ENCODE data around the gene PIGU. TPM values are rescaled to one million over a fixed set of nuclear protein-coding genes. Genes with fewer than 3 reads are reported as not detected.

Gene PIGU
- total and polyA plus RNA-seq, 7 donors, result 9.5 to 34.2 (median 15.0) TPM

- Histone ChIP-seq H3K4me1 (peaks cover 7% of the 10 kb centered on the region), H3K27me3 (ENCODE audit: insufficient read depth in 3 of 3, low read length in 2 of 3) (no peaks in the 10 kb centered on the region), H3K27ac (peak overlapping the region; percentile 86), H3K9me3 (no peaks in the 10 kb centered on the region), H3K36me3 (ENCODE audit: insufficient read depth in 1 of 2, low read depth in 1 of 2) (no peaks in the 10 kb centered on the region), H3K4me3 (peak overlapping the region; percentile 82)
- DNase-seq, result peak; percentile 37 to 66
- WGBS, 3 donors, result 43 to 52% (median 44%) methylated on average over 43 of the region's 43 CpGs
- intact Hi-C loops (cut with DNase I), result loop anchor here in 1 of 2 donors (5.0 kb wide), 1 partner anchor 148 kb away; no protein-coding TSS in a partner anchor
- TF ChIP-seq CTCF (IDR thresholded peaks at IDR 0.05), result no peak
- peak; percentile 4 to 15 (median 10) for ATAC-seq
Observed at GRCh38 chr20:34559311-34560140, 117.4 kb downstream of the PIGU start.

DNA sequence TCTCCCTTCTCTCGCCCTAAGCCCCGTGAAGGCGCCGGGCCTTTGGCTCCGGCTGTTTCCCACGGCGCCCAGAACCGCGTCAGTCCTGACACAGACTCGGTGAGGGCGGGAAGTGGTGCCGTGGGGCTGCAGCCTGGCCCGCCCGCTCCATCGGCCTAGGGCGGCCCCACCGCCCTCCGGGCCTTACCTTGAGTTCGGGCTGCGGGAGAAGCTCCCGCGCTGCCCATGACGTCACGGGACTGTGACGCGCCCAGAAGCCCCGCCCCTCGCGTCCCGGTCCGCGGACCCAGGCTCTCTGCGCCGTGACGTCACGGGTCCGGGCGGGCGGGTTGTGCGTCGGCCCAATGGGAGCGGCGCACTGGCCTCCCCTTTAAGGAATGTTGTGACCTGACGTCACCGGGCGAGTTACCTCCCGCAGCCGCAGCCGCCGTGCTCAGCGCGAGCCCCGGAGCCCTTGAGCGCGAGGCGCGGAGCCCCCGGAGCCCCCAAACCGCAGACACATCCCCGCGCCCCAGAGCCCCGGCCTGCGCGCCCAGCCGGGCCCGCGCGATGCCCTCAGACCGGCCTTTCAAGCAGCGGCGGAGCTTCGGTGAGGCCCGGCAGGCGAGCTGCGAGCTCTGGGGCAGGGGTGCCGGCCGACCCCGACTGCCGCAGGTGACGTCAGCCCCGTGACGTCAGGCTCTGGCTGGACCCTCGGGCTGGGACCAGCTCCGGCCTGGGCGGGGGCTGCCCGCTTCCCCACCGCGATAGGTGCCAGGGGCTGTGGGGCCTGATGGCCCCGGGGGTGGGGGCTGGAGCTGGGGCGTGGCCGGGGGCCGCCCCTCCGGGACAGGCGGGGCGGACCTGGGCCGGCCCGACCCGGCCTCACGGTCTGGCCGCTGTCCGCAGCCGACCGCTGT is 118.3 kb downstream of the PIGU start, which contains the start of gene MAP1LC3A:
MAP1LC3A (plus strand) TSS at position 399 of the 899 bp plus-strand sequence; CDS start at position 550, 151 bp downstream.
- no peak for TF ChIP-seq CTCF (IDR thresholded peaks at IDR 0.05)
- H3K36me3 ChIP-seq (ENCODE audit: insufficient read depth in 1 of 2, low read depth in 1 of 2), result no peaks in the 10 kb centered on the region
- DNase-seq (peak; percentile 95 to 97), ATAC-seq (peak; percentile 94 to 96 (median 94))
- 1 to 3% (median 2%) methylated on average over 78 to 103 of the region's 103 CpGs for WGBS, 3 donors
- H3K27ac ChIP-seq, result peak within 1 kb of the TSS; percentile 86
- no peaks in the 10 kb centered on the region for H3K27me3 ChIP-seq (ENCODE audit: insufficient read depth in 3 of 3, low read length in 2 of 3)
- no peaks in the 10 kb centered on the region for H3K9me3 ChIP-seq
- peaks cover 7% of the 10 kb centered on the region for H3K4me1 ChIP-seq
- peak within 1 kb of the TSS; percentile 82 for H3K4me3 ChIP-seq
- intact Hi-C loops (cut with DNase I), result loop anchor here in 1 of 2 donors (5.0 kb wide), 1 partner anchor 149 kb away; no protein-coding TSS in a partner anchor

DNA sequence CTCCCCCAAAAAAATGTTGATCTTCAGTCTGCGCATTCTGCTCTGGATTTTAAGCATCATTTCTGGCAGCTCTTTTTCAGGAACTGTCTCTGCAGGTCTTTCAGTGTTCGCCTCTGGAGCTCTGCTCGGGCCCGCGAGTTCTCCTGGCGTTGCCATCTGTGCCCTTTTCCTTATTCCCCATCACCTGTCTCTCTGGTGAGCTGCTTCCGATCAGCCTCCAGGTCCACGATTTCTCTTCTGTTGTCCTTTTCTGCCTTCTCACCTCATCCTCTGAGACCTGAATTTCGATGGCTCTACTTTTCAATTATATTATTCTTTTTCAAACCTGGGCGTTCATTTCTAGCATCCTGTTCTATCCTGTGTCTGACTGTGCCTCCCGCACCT is 119.0 kb downstream of the PIGU start:
- Histone ChIP-seq H3K4me3 (peak overlapping the region; percentile 82), H3K4me1 (peaks cover 7% of the 10 kb centered on the region), H3K27ac (peak overlapping the region; percentile 86), H3K27me3 (ENCODE audit: insufficient read depth in 3 of 3, low read length in 2 of 3) (no peaks in the 10 kb centered on the region), H3K36me3 (ENCODE audit: insufficient read depth in 1 of 2, low read depth in 1 of 2) (no peaks in the 10 kb centered on the region), H3K9me3 (no peaks in the 10 kb centered on the region)
- intact Hi-C loops (cut with DNase I), result loop anchor here in 1 of 2 donors (5.0 kb wide), 1 partner anchor 149 kb away; no protein-coding TSS in a partner anchor
- ATAC-seq, result peak in 1 of 4 donors; percentile 1
- no peak for TF ChIP-seq CTCF (IDR thresholded peaks at IDR 0.05)
- WGBS, 3 donors, result 23 to 27% (median 23%) methylated on average over 11 of the region's 11 CpGs
- no peak for DNase-seq

- Histone ChIP-seq H3K4me3 (no peak overlapping the region), H3K27ac (peak overlapping the region; percentile 54), H3K9me3 (no peaks in the 10 kb centered on the region), H3K4me1 (peaks cover 7% of the 10 kb centered on the region), H3K27me3 (ENCODE audit: insufficient read depth in 3 of 3, low read length in 2 of 3) (no peaks in the 10 kb centered on the region), H3K36me3 (ENCODE audit: insufficient read depth in 1 of 2, low read depth in 1 of 2) (no peaks in the 10 kb centered on the region)
- intact Hi-C loops (cut with DNase I), result no loop called here
- WGBS, 3 donors, result 27 to 38% (median 27%) methylated on average over 4 of the region's 4 CpGs
- ATAC-seq (peak; percentile 56 to 84 (median 68)), DNase-seq (no peak)
- TF ChIP-seq CTCF (IDR thresholded peaks at IDR 0.05), result no peak
Observed at GRCh38 chr20:34553366-34553867, 123.5 kb downstream of the PIGU start.

Data from psoas muscle (tissue), 8 donors.